Effector memory CD4-positive, alpha-beta T cell (primary cell): ENCODE data around the gene METTL8.

Experiments
- DNase-seq, 3 donors: peaks; one replicate each; pipeline ENCODE4 v3.0.0-alpha.2; 2020
- H3K27ac ChIP-seq: 2 replicates; pipeline ENCODE4 v1.7.0; 2013; ENCODE audit warnings: mild to moderate bottlenecking, low read length, moderate library complexity; ENCODE audit not compliant: insufficient read depth, poor library complexity, severe bottlenecking
- H3K27me3 ChIP-seq: replicated peaks from 2 replicates; pipeline ENCODE4 v1.7.0; 2013; ENCODE audit warnings: mild to moderate bottlenecking, low read length; ENCODE audit not compliant: insufficient read depth, control insufficient read depth, poor library complexity, severe bottlenecking
- H3K36me3 ChIP-seq: 2 replicates; pipeline ENCODE4 v1.7.0; 2013; ENCODE audit warnings: mild to moderate bottlenecking, low read length, moderate library complexity; ENCODE audit not compliant: control insufficient read depth, insufficient read depth
- H3K4me1 ChIP-seq: 2 replicates; pipeline ENCODE4 v1.7.0; 2013; ENCODE audit warnings: low read length, mild to moderate bottlenecking; ENCODE audit not compliant: control insufficient read depth, insufficient read depth, poor library complexity, severe bottlenecking
- H3K4me3 ChIP-seq: 2 replicates; pipeline ENCODE4 v1.7.0; 2013; ENCODE audit warnings: low read length, low read depth, mild to moderate bottlenecking; ENCODE audit not compliant: insufficient read depth, poor library complexity, severe bottlenecking
- H3K9me3 ChIP-seq: 2 replicates; pipeline ENCODE4 v1.7.0; 2013; ENCODE audit warnings: mild to moderate bottlenecking, low read length, moderate library complexity; ENCODE audit not compliant: control insufficient read depth

METTL8 gene

GRCh38 chr2:171307560-171307959 lies 126.2 kb downstream of the METTL8 start:
- DNase-seq, result no peak
- Histone ChIP-seq H3K9me3 (peaks cover 3% of the 10 kb centered on the region), H3K4me1 (no peaks in the 10 kb centered on the region), H3K27me3 (no peaks in the 10 kb centered on the region), H3K4me3 (no peak overlapping the region), H3K36me3 (no peaks in the 10 kb centered on the region), H3K27ac (no peak overlapping the region)

- H3K4me1 ChIP-seq, result no peaks in the 10 kb centered on the region
- H3K27ac ChIP-seq, result no peak overlapping the region
- H3K9me3 ChIP-seq, result no peaks in the 10 kb centered on the region
- no peaks in the 10 kb centered on the region for H3K27me3 ChIP-seq
- no peaks in the 10 kb centered on the region for H3K36me3 ChIP-seq
- H3K4me3 ChIP-seq, result no peak overlapping the region
- no peak for DNase-seq
These were observed 135.8 kb downstream of the METTL8 start for GRCh38 chr2:171297956-171298355.

DNA sequence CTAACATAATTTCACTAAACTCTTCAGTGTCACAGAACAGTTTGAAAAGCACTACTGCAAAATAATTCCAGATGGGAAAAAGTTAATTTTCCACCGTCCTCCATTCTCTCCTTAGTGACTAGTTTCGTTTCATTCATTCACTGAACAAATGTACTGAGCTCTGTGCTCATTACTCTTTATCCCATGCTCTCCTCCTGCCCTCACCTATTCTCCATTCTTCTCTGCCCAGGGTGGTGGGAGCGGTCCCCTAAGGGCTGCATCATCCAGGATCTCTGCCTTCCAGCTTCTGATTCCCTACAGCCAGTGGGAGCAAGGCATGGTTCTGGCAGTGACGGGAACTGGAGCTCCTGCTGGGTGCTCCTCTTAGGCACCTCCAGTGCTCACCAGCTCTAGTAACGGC lies 139.2 kb downstream of the METTL8 start:
- Histone ChIP-seq H3K27me3 (no peaks in the 10 kb centered on the region), H3K4me3 (no peak overlapping the region), H3K27ac (no peak overlapping the region), H3K36me3 (no peaks in the 10 kb centered on the region), H3K9me3 (no peaks in the 10 kb centered on the region), H3K4me1 (no peaks in the 10 kb centered on the region)
- no peak for DNase-seq

DNA sequence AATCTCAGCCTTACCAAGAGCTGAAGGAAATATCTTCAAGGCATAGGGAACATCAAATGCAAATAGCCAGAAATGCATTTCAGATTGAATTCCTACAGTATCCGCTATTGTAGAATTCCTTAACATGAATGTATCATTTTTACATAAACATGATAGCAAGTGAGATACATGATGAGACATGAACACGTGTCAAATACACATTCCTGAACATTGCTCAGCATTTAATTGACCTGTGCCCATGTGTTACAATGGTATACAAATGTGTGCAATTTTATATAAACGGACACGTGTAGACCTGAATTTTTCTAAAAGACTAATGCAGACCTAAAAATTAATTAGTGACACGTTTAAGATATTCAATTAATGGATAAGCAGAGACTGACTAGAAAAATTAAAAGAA lies 140.1 kb downstream of the METTL8 start:
- DNase-seq, result no peak
- no peaks in the 10 kb centered on the region for H3K4me1 ChIP-seq
- H3K4me3 ChIP-seq, result no peak overlapping the region
- H3K9me3 ChIP-seq, result no peaks in the 10 kb centered on the region
- H3K36me3 ChIP-seq, result no peaks in the 10 kb centered on the region
- H3K27me3 ChIP-seq, result no peaks in the 10 kb centered on the region
- H3K27ac ChIP-seq, result no peak overlapping the region

- Histone ChIP-seq H3K27ac (no peak overlapping the region), H3K27me3 (no peaks in the 10 kb centered on the region)
These were observed 143.8 kb downstream of the METTL8 start for GRCh38 chr2:171289991-171290390.

GRCh38 chr2:171289316-171289715 lies 144.5 kb downstream of the METTL8 start:
- no peak overlapping the region for H3K4me3 ChIP-seq
- no peaks in the 10 kb centered on the region for H3K9me3 ChIP-seq
- no peaks in the 10 kb centered on the region for H3K4me1 ChIP-seq
- H3K27ac ChIP-seq, result no peak overlapping the region
- no peak for DNase-seq
- no peaks in the 10 kb centered on the region for H3K27me3 ChIP-seq
- H3K36me3 ChIP-seq, result no peaks in the 10 kb centered on the region

More at GRCh38 chr2:171289991-171290390, 143.8 kb downstream of the METTL8 start:
- DNase-seq, result no peak
- Histone ChIP-seq H3K4me1 (no peaks in the 10 kb centered on the region), H3K4me3 (no peak overlapping the region), H3K36me3 (no peaks in the 10 kb centered on the region), H3K9me3 (no peaks in the 10 kb centered on the region)

- no peaks in the 10 kb centered on the region for H3K4me1 ChIP-seq
- no peak for DNase-seq
- no peaks in the 10 kb centered on the region for H3K36me3 ChIP-seq
- H3K27me3 ChIP-seq, result no peaks in the 10 kb centered on the region
- H3K4me3 ChIP-seq, result no peak overlapping the region
- no peak overlapping the region for H3K27ac ChIP-seq
- no peaks in the 10 kb centered on the region for H3K9me3 ChIP-seq
These were observed 146.2 kb downstream of the METTL8 start for GRCh38 chr2:171287611-171288010.

DNA sequence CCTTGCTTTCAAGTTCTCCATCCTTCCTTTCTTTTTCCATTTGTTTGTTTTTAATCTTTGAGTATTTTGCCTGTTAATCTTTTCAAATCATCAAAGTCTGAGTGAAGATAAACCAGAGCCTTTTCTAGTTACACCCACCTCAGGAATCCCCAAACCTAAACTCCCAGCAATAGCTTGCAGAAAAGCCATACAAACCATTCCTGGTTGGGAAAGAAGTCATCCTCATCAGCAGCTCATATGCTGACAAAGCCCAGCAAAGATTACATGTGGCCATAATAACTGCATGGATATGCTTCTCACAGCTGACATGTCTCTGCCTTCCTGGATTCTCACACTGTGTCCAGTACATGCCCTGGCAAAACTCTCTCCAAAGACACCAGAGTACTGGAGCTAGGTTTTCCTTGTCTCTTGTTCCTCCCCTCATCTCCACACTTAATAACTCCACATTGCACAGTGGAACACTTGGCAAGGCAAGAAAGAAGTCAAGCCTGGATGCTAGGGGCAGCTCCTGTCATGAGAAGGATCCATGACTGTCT lies 146.7 kb downstream of the METTL8 start:
- Histone ChIP-seq H3K27ac (no peak overlapping the region), H3K9me3 (no peaks in the 10 kb centered on the region), H3K4me1 (no peaks in the 10 kb centered on the region), H3K27me3 (no peaks in the 10 kb centered on the region), H3K4me3 (no peak overlapping the region), H3K36me3 (no peaks in the 10 kb centered on the region)
- no peak for DNase-seq

GRCh38 chr2:171281110-171281509 lies 152.7 kb downstream of the METTL8 start:
- H3K36me3 ChIP-seq, result no peaks in the 10 kb centered on the region
- H3K9me3 ChIP-seq, result no peaks in the 10 kb centered on the region
- DNase-seq, result no peak
- H3K4me1 ChIP-seq, result no peaks in the 10 kb centered on the region
- H3K27me3 ChIP-seq, result no peaks in the 10 kb centered on the region
- H3K27ac ChIP-seq, result no peak overlapping the region
- H3K4me3 ChIP-seq, result no peak overlapping the region

GRCh38 chr2:171279983-171280790 lies 153.6 kb downstream of the METTL8 start:
- Histone ChIP-seq H3K36me3 (no peaks in the 10 kb centered on the region), H3K9me3 (no peaks in the 10 kb centered on the region), H3K27me3 (no peaks in the 10 kb centered on the region), H3K27ac (no peak overlapping the region), H3K4me3 (no peak overlapping the region), H3K4me1 (no peaks in the 10 kb centered on the region)
- no peak for DNase-seq
